ENCODE results near the gene MVK. TPM values are rescaled to one million over a fixed set of nuclear protein-coding genes. Genes with fewer than 3 reads are reported as not detected.

The MVK gene
- total and polyA plus RNA-seq, 2 experiments from 2014 or later, result 18.3 to 34.3 TPM

DNA sequence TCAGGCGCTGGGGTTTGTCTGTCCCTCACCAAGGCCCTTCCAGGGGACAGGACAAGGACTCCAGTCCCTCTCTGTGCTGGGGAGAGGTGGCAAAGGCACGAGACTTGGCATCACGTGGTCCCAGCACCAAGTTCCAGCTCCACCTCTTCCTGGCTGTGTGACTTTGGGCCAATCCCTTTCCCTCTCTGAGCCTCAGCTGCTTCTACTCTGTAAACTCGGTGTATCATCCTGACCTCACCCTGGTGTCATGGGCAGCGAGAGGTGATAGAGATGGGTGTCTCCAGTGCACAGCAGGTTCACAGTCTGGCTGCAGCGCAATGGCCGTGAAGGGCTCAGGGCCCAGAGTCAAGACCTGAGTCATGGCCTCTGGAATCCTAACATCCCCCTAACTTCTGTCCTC lies 54.0 kb downstream of the MVK start:
- H3K9me3 ChIP-seq (ENCODE audit: low read depth), result no peaks in the 10 kb centered on the region
- H3K4me1 ChIP-seq (ENCODE audit: insufficient read depth), result no peaks in the 10 kb centered on the region
- no peaks in the 10 kb centered on the region for H4K20me1 ChIP-seq (ENCODE audit: insufficient read depth, poor library complexity, severe bottlenecking)
- no peaks in the 10 kb centered on the region for H3K36me3 ChIP-seq (replicated peaks; ENCODE audit: insufficient read depth, low read depth)
- no peaks in the 10 kb centered on the region for H3K9me2 ChIP-seq (replicated peaks; ENCODE audit: insufficient read depth)
- H3K27ac ChIP-seq, result no peak overlapping the region
- WGBS (ENCODE audit: low lambda C conversion rate, missing lambda C conversion rate), result 73% methylated on average over 7 of the region's 7 CpGs
- H3K27me3 ChIP-seq, result no peaks in the 10 kb centered on the region
- no peak for DNase-seq (ENCODE audit: low spot score)
- H3K4me2 ChIP-seq, result no peak overlapping the region
- no peak overlapping the region for H3K4me3 ChIP-seq
- TF ChIP-seq CTCF (IDR thresholded peaks at IDR 0.05; ENCODE audit: poor library complexity) (no peak), EZH2phosphoT487 (IDR thresholded peaks at IDR 0.05; ENCODE audit: low read depth, severe bottlenecking, unreplicated experiment) (no peak), EZH2 (IDR thresholded peaks at IDR 0.05; ENCODE audit: borderline replicate concordance) (no peak)
- no peak overlapping the region for H2AFZ ChIP-seq
- no peaks in the 10 kb centered on the region for H3K79me2 ChIP-seq

- no peaks in the 10 kb centered on the region for H3K27me3 ChIP-seq
- no peaks in the 10 kb centered on the region for H3K9me3 ChIP-seq (ENCODE audit: low read depth)
- no peaks in the 10 kb centered on the region for H3K9me2 ChIP-seq (replicated peaks; ENCODE audit: insufficient read depth)
- WGBS (ENCODE audit: low lambda C conversion rate, missing lambda C conversion rate), result 91% methylated on average over 5 of the region's 5 CpGs
- TF ChIP-seq EZH2 (IDR thresholded peaks at IDR 0.05; ENCODE audit: borderline replicate concordance), result no peak
- no peak for TF ChIP-seq EZH2phosphoT487 (IDR thresholded peaks at IDR 0.05; ENCODE audit: low read depth, severe bottlenecking, unreplicated experiment)
- no peak for TF ChIP-seq CTCF (IDR thresholded peaks at IDR 0.05; ENCODE audit: poor library complexity)
- H3K4me2 ChIP-seq, result no peak overlapping the region
- no peak for DNase-seq (ENCODE audit: low spot score)
- no peak overlapping the region for H2AFZ ChIP-seq
- no peaks in the 10 kb centered on the region for H3K79me2 ChIP-seq
- H3K27ac ChIP-seq, result no peak overlapping the region
- no peak overlapping the region for H3K4me3 ChIP-seq
- no peaks in the 10 kb centered on the region for H4K20me1 ChIP-seq (ENCODE audit: insufficient read depth, poor library complexity, severe bottlenecking)
- H3K4me1 ChIP-seq (ENCODE audit: insufficient read depth), result no peaks in the 10 kb centered on the region
- no peaks in the 10 kb centered on the region for H3K36me3 ChIP-seq (replicated peaks; ENCODE audit: insufficient read depth, low read depth)
These were observed 56.5 kb downstream of the MVK start for GRCh38 chr12:109630107-109630506.

- no peak overlapping the region for H3K4me2 ChIP-seq
- no peaks in the 10 kb centered on the region for H3K36me3 ChIP-seq (replicated peaks; ENCODE audit: insufficient read depth, low read depth)
- no peak overlapping the region for H2AFZ ChIP-seq
- H3K79me2 ChIP-seq, result no peaks in the 10 kb centered on the region
- no peak for DNase-seq (ENCODE audit: low spot score)
- H3K27ac ChIP-seq, result no peak overlapping the region
- TF ChIP-seq CTCF (IDR thresholded peaks at IDR 0.05; ENCODE audit: poor library complexity), result no peak
- TF ChIP-seq EZH2 (IDR thresholded peaks at IDR 0.05; ENCODE audit: borderline replicate concordance), result no peak
- TF ChIP-seq EZH2phosphoT487 (IDR thresholded peaks at IDR 0.05; ENCODE audit: low read depth, severe bottlenecking, unreplicated experiment), result no peak
- 69% methylated on average over 13 of the region's 13 CpGs for WGBS (ENCODE audit: low lambda C conversion rate, missing lambda C conversion rate)
- no peaks in the 10 kb centered on the region for H3K9me3 ChIP-seq (ENCODE audit: low read depth)
- H3K9me2 ChIP-seq (replicated peaks; ENCODE audit: insufficient read depth), result no peaks in the 10 kb centered on the region
- H4K20me1 ChIP-seq (ENCODE audit: insufficient read depth, poor library complexity, severe bottlenecking), result no peaks in the 10 kb centered on the region
- no peak overlapping the region for H3K4me3 ChIP-seq
- no peaks in the 10 kb centered on the region for H3K4me1 ChIP-seq (ENCODE audit: insufficient read depth)
- no peaks in the 10 kb centered on the region for H3K27me3 ChIP-seq
These were observed 57.2 kb downstream of the MVK start for GRCh38 chr12:109630815-109631214.

GRCh38 chr12:109631302-109631701 lies 57.7 kb downstream of the MVK start:
- TF ChIP-seq CTCF (IDR thresholded peaks at IDR 0.05; ENCODE audit: poor library complexity) (no peak), EZH2phosphoT487 (IDR thresholded peaks at IDR 0.05; ENCODE audit: low read depth, severe bottlenecking, unreplicated experiment) (no peak), EZH2 (IDR thresholded peaks at IDR 0.05; ENCODE audit: borderline replicate concordance) (no peak)
- Histone ChIP-seq H3K79me2 (no peaks in the 10 kb centered on the region), H2AFZ (no peak overlapping the region), H3K27ac (no peak overlapping the region), H3K9me3 (ENCODE audit: low read depth) (no peaks in the 10 kb centered on the region), H4K20me1 (ENCODE audit: insufficient read depth, poor library complexity, severe bottlenecking) (no peaks in the 10 kb centered on the region), H3K27me3 (no peaks in the 10 kb centered on the region), H3K4me1 (ENCODE audit: insufficient read depth) (no peaks in the 10 kb centered on the region), H3K9me2 (replicated peaks; ENCODE audit: insufficient read depth) (no peaks in the 10 kb centered on the region), H3K4me3 (no peak overlapping the region), H3K36me3 (replicated peaks; ENCODE audit: insufficient read depth, low read depth) (no peaks in the 10 kb centered on the region), H3K4me2 (no peak overlapping the region)
- DNase-seq (ENCODE audit: low spot score), result no peak
- WGBS (ENCODE audit: low lambda C conversion rate, missing lambda C conversion rate), result 59% methylated on average over 5 of the region's 5 CpGs
